T-helper 1 cell treated with Interleukin-12 subunit alpha and Interleukin-12 subunit beta and Interleukin-4 antibody, amounts not matched to agents 30 ng/mL and 1 ng/mL, for 36 hours (primary cell): ENCODE results near the gene ZP1. TPM values are rescaled to one million over a fixed set of nuclear protein-coding genes. Genes with fewer than 3 reads are reported as not detected.

Source experiments
- intact Hi-C: fragments of 100-400 bp; cut with micrococcal nuclease; formaldehyde crosslinking; loops from one replicate; pipeline ENCODE4 v1.15.1; 2024
- total RNA-seq: library from RNA; stranded (reverse); gene quantifications from 2 replicates; pipeline ENCODE4 v1.2.3, GENCODE V29; 2022

ZP1 gene
- total RNA-seq, 1 donor from 2014 or later, result not detected

DNA sequence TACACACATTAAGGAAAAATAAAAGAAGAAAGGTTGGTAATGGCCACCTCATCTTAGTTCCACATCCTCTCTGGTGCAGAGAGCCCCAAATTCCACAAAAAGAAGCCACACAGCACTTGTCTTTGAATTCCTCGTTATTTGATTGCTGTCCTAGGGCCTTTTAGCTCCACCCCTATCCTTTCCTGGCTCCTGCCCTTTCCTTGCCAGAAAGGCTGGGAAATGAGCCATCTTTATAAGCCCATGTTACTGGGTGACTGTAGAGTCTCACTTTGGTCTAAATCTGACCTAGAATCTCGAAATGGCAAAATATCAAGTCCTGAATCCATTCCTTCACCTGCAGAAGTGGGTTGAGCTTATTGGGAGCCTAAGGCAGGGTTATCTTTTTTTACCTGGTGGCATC, 52.6 kb downstream of the ZP1 start:
- intact Hi-C loops, result loop anchor here (5.0 to 10.0 kb wide), 3 partner anchors 1047 to 1775 kb away; partner anchors contain the start of genes FAM111A, FTH1 and OSBP

DNA sequence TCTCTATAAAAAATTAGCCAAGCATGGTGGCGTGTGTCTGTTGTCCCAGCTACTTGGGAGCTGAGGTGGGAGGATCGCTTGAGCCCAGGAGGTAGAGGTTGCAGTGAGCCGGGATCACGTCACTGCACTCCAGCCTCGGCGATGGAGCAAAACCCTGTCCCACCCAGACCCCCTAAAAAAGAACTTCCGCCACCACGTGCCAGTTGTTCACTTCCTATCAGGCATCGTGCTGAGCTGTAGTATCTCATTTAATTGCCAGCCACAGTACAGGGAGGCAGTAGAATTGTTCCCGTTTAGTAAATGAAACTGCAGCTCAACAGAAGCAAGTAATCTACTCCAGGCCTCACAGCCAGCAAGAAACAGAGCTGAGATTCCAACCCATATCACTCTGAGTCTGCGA, 53.9 kb downstream of the ZP1 start:
- intact Hi-C loops, result no loop called here

GRCh38 chr11:60921777-60922335, 54.5 kb downstream of the ZP1 start:
- intact Hi-C loops, result no loop called here

- intact Hi-C loops, result no loop called here
These were observed 55.6 kb downstream of the ZP1 start for GRCh38 chr11:60922906-60923305.

DNA sequence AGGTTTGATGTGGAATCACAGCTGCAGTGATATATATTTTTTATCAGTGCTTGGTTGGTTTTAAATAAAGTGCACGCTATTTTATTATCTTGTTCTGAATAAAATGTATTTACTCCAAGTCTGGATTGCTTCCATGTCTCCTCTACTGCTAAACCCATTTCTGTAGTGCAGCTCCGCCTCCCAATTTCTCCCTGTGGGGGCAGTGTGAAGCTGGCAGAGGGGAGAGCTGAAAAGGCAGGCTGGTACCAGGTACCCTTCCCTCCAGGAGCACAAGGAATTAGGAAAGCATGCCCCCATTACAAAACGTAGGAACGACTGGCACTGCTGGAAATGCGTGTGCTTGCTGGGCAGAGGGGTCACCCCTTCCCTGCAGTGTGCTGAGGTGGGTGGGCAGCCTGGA, 56.0 kb downstream of the ZP1 start:
- intact Hi-C loops, result no loop called here

- intact Hi-C loops, result loop anchor here (1.0 kb wide), 1 partner anchor 8 kb away; no protein-coding TSS in a partner anchor
These were observed 56.4 kb downstream of the ZP1 start for GRCh38 chr11:60923800-60924109.

GRCh38 chr11:60924110-60924905, 57.0 kb downstream of the ZP1 start, which contains the start of gene TMEM132A:
Gene TMEM132A, plus strand, starts transcription at chr11:60924460. Its CDS starts 174 bp downstream, at chr11:60924634.
- intact Hi-C loops, result loop anchor here (1.0 kb wide), 1 partner anchor 9 kb away; no protein-coding TSS in a partner anchor

Other genes starting within 250 kb of the ZP1 start
- not detected in 2 replicates for gene MS4A8, start 167.9 kb upstream of the ZP1 start, total RNA-seq
- not detected in 2 replicates for gene MS4A18, start 142.8 kb upstream of the ZP1 start, total RNA-seq
- not detected in 2 replicates for gene MS4A15, start 110.7 kb upstream of the ZP1 start, total RNA-seq
- not detected in 2 replicates for gene MS4A10, start 82.2 kb upstream of the ZP1 start, total RNA-seq
- gene CCDC86, start 25.4 kb upstream of the ZP1 start, total RNA-seq, result 31.4 and 34.2 TPM in 2 replicates
- 0.12 and 0.34 TPM in 2 replicates for gene PTGDR2, start 11.6 kb upstream of the ZP1 start, total RNA-seq
- gene PRPF19, start 39.0 kb downstream of the ZP1 start, total RNA-seq, result 136 and 137 TPM in 2 replicates
- 99.2 and 103 TPM in 2 replicates for gene TMEM109, start 46.6 kb downstream of the ZP1 start, total RNA-seq
- 0.59 and 1.0 TPM in 2 replicates for gene TMEM132A, start 56.9 kb downstream of the ZP1 start, total RNA-seq
- gene SLC15A3, start 84.6 kb downstream of the ZP1 start, total RNA-seq, result 1.8 and 2.7 TPM in 2 replicates
- 327 and 336 TPM in 2 replicates for gene CD6, start 104.1 kb downstream of the ZP1 start, total RNA-seq
- 308 and 311 TPM in 2 replicates for gene CD5, start 234.9 kb downstream of the ZP1 start, total RNA-seq